GM21576 (cell line): ENCODE measurements around the gene CFH.
"Not testable (repeated sequence)": the region's sequence is repeated elsewhere in the genome, so short reads cannot be mapped to it uniquely, and the experiment has no call there.

Experiments used
- ATAC-seq: cut with Tn5 transposase; IDR thresholded peaks from one replicate; pipeline ENCODE4 v1.9.1; 2021; ENCODE audit warnings: mild to moderate bottlenecking, moderate library complexity; ENCODE audit not compliant: unreplicated experiment

CFH gene

DNA sequence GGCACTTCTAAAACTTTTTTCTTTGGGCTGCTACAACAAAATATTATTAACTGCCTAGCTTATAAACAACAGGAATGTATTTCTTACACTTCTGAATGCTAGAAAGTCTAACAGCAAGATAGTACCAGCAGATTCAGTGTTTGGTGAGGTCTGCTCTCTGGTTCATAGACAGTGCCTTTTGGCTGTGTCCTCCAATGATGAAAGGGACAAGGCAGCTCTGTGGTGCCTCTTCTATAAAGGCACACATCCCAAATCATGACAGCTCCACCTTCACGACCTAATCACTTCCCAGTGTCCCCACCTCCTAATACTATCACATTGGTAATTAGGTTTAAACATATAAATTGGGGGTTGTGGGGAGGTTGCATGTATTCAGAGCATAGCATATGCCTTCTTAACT lies 9.5 kb downstream of the CFH start:
- no peak for ATAC-seq

DNA sequence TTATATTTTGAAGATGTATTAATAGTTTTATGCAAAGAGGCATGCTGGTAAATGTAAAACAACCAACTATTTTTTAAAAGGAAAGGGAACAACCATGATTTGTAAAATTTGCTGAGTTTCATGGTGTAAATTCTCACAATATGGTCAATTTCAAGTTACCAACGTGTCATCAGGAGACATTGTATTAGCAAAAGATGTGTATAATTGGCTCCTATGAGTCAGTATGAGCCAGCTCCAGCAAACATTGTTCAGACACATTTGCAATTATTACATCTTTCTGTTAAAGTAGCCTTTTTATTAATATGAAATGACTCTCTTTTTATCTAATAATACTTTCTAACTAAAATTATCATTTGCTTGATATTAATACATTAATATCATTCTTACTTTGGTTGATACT lies 15.3 kb downstream of the CFH start:
- no peak for ATAC-seq

DNA sequence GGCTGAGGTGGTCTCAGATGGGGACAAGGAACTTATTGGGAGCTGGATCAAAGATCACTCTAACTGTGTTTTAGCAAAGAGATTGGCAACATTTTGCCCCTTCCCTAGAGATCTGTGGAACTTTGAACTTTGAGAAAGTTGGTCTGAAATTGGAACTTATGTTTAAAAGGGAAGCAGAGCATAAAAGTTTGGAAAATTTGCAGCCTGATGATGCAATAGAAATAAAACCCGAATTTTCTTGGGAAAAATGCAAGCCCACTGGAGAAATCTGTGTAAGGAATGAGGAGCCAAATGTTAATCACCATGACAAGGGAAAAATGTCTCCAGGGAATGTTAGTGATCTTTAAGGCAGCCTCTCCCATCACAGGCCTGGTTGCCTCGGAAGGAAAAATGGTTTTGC lies 17.2 kb downstream of the CFH start:
- no peak for ATAC-seq

DNA sequence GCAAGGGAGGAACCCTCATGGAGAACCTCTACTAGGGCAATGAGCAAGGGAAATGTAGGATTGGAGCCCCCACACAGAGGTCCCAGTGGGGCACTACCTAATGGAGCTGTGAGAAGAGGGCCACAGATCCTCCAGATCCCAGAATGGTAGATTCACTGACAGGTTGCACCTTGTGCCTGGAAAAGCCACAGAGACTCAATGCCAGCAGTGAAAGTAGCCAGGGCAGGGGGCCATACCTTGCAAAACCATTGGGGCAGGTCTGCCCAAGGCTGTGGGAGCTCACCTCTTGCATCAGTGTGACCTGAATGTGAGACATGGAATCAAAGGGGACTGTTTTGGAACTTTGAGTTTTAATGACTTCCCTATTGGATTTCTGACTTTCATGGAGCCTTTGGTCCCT lies 17.9 kb downstream of the CFH start:
- ATAC-seq: no peak

DNA sequence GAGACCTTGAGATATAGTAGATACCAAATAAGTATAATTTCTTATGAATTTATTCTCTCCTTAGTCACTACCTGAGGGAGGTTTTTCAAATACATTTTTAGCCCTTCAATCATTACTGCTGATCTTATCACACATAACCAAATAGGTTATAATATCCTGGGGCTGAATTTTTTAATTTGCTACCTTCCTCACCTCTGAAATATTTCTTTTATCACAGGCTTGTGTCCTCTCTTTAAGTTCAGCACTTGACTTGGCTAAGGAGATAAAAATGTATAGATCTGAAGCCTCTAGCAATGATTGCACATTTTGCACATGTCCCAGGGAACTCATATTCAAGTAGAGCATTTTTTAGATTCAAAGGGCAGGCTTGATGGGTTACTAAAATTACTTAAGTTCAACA lies 23.1 kb downstream of the CFH start:
- no peak for ATAC-seq

DNA sequence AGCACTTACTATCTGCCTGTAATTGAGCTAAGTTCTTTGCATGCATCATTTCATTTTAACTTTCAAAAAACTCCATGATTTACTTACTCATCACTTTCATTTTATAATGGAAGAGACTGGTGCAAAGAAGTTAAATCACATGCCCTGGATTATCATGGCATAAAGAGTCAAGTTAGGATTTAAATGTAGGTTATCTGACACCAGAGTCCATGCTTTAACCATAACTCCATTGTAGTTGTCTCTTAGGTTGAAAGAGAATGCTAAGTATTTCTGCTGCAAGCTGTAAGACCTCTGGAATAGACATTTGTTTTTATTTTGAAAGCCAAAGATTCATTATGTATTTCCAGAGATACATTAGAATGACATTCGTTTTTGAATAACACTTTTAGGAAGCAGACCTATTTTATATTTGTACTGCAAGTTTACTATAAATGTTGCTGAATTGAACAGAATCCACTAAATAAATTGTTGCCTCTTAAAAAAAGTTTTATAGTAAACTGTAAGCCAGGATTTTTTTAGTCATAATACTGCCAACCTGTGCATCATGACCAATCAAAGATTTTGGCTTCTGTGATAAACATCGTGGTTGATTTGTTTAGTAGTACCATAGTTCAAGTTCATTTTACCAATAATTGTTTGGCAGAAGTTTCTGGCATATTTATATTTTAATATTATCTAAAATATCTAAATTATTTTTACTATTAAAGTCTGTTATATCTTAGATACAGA lies 26.1 kb downstream of the CFH start:
- ATAC-seq: no peak

DNA sequence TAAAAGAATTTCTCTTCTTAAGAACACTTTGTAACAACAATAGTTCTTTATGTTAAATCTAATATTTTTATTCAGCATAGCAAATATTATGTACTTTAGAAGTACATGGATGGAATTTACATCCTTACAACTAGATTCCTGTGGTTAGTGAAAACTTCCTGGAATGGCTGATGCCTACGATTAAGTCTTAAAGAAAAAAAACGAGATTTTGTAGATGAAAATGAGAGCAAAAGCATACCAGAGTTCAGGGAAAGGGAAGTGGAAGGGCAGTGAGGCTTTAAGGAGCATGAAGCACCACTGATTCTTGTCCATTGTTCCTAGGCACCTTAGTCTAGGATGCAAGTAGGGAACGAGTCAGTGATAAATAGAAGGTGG lies 26.7 kb downstream of the CFH start:
- no peak for ATAC-seq

DNA sequence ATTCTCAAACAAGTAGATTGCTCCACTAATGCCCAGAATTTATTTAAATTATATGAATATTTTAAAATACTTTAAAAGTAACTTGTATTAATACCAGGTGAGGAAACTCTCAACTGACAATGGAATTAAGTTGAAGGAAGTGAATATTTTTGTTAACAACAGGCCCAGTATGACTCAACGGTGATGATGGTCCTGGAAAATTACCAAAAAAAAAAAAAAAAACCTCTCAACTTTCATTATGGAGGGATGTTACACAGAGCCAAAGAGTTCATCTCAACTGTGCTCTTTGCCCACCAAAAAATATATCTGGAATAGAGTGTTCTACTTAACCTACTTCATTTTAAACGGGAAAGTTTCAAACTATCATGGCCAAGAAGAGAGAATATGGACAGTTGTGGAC lies 28.3 kb downstream of the CFH start:
- no peak for ATAC-seq

DNA sequence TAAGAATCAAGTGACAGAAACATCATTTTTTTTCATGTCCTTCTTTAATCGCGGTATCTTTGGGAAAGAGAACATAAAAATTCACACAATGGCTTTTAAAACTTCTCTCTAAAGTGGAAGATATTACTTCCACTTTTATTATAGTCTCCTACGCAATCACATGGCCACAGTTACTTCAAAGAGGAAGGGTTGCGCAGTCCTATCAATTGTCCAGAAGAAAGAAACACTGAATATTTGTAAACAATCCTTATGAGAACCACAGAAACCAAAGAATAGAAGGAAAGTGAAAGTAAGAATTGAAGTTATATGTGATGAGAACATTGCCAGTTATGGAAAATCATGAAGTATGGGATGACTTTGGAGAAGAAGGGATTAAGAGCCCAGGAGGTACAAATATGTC lies 32.6 kb downstream of the CFH start:
- no peak for ATAC-seq

DNA sequence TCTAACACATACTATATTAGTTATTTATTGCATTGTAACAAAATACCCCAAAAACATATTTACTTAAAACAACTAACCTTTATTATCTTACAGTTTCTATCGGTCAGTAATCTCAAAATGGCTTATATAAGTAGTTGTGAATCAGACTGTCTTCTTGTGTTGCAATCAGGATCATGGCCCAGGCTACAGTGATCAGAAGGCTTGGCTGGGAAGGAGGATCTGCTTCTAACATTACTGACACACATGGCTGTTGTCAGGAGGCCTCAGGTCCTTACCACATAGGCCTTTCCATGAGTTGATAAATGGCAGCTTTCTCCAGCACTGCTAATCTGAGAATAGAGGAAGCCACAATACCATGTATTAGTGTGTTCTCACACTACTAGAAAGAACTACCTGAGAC lies 33.7 kb downstream of the CFH start:
- no peak for ATAC-seq

DNA sequence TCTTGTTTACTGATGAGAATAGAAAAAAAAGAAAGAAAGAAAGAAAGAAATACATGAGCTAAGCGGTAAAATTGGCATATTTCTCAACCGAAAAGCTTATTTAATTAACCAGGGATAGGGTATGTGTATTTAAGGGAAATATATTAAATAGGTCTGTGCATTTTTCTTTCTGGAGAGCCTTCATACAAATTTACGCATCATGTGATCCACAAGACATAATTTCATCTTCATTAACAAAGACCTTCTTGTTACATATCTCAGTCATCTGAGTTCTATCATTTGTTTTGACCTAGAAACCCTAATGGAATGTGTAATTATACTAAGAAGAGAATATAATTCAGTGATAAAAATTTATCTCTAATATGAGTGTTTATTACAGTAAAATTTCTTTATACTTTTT lies 37.2 kb downstream of the CFH start:
- ATAC-seq: no peak

DNA sequence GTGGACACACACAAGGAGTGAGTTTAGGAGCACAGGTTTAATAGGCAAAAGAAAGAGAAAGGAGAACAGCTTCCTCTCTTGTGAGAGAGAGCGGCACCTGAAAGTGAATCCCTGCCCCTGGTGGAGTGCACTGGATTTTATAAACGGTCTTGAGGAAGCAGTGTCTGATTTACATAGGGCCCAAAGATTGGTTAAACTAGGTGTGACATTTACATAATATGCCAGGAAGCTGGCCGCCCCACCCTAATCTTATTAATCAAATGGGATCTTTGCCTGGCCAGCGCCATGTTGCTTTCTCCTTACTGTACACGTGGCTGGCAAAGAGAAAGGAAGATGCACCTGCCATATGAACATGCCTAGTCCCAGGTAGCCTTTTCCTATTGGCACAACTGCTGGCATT lies 38.7 kb downstream of the CFH start:
- ATAC-seq: no peak

DNA sequence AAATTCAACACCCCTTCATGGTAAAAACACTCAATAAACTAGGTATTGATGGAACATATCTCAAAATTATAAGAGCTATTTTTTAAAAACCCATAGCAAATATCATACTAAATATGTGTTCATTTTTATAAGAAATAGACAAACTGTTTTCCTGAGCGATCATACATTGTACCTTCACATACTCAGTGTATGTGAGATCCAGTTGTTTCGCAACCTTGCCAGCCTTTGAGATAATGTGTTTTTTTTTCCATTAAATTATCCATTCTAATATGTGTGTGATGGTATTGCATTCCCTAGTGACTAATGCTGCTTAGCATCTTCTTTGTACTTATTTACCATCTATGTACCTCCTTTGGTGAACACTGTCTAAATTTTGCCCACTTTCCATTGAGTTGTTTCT lies 47.1 kb downstream of the CFH start:
- ATAC-seq: no peak

DNA sequence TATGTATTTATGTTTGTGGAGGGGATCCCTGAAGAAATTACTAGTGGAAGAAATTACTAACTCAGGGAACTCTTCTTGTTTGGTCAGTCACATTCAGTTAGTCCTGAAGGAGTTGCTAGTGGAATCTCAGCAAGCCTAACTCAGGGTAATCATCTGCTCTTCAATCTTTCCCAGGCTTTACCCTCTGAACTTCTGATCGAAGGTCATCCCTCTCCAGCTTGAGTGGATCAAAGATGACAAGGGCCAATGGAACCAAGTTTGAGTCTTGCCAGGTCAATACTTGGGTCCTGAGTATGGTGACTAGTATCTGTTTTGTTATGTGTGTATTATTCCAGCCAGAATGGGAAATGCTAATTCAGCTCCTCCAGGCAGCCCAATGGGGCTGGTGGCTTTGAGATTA lies 49.3 kb downstream of the CFH start:
- ATAC-seq: no peak

DNA sequence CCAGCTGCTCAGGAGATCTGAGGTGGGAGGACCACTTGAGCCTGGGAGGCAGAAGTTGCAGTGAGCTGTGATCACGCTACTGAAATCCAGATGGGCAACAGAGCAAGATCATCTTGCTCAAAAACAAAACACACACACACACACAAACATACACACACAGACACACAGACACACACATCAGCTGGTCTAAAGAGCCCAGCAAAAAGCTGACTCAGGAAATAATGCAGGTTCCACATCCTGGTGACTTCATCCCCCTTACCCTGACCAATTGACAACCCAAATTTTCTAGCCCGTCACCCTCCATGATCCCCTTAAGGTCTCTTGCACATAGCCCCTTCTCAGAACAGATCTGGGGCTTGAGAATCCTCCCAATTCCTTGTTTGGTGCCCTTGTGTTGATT lies 58.0 kb downstream of the CFH start:
- not testable (repeated sequence) for ATAC-seq

DNA sequence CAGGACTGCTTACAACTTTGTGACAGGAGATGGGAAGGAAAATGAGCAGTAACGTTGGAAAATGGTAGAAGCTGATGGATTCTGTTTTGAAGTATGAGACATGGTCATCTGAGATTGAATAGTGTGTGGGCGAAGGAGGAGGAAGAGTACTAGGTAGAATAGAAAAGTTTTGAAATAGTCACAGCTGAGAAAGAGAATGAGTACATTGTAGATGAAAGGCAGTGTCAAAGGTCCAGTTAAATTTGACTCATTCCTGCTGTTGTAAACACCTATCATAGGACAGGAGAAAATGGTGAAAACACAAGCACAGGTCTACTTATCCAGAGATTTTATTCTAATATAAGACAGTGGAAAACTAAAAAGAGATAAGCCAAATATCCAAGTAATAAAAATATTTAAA lies 66.0 kb downstream of the CFH start:
- no peak for ATAC-seq

DNA sequence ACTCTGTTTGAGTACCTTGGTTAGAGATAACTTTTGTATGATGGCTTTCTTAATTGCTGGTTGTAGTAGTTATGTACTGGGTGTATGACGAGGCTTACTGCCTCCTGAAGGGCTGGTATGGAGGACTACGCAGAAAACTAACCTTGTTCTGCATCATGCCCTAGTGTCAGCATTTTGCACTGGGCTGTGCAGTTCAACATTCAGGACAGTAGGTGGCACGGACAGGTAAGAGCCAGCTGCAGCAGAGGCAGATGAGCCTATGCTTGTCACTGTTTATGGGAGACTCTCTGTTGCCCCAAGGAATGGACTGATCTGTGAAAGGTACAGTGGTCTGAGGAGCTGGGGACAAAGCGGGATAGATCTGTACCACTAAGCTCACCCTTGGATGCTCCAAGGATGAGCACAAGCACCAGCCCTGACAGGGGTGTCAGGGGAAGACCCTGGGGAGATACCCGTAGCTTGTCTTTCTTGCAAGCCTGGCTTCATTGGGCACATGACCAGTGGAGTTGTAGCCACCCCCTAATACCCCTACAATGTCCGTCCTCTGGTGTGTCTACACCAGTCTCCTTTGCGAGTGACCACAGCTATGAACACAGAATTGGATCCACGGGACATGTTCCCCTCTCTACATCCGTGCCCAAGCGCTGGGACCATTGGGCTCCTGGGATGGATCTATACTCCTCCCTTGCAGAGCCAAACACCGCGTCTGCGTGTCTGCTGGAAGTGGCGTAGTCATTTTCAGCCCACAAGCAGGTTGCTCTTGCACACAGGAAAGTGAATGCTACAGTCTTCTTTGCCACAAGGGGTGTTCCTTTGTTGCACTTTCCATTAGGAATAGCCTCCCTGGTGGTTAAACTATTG lies 71.7 kb downstream of the CFH start:
- peak; percentile 99 for ATAC-seq

DNA sequence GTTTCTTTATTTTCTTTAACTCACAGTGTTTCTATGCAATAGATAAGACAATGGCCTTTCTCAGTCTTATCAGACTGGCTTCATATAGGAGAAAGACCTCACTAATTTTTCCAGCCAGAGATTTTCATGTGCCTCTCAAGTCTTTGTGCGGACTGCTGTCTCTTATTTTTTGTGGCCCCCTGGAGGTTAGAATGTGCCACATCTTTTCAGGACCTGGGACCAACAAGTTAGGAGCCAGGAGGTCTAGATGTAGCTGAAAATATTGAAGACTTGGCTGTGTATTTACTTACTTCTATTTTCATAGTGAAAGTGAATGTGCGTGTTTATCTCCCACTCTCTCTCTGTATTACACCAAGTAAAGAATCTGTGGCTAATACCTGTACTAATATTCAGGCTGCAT lies 80.7 kb downstream of the CFH start:
- no peak for ATAC-seq

DNA sequence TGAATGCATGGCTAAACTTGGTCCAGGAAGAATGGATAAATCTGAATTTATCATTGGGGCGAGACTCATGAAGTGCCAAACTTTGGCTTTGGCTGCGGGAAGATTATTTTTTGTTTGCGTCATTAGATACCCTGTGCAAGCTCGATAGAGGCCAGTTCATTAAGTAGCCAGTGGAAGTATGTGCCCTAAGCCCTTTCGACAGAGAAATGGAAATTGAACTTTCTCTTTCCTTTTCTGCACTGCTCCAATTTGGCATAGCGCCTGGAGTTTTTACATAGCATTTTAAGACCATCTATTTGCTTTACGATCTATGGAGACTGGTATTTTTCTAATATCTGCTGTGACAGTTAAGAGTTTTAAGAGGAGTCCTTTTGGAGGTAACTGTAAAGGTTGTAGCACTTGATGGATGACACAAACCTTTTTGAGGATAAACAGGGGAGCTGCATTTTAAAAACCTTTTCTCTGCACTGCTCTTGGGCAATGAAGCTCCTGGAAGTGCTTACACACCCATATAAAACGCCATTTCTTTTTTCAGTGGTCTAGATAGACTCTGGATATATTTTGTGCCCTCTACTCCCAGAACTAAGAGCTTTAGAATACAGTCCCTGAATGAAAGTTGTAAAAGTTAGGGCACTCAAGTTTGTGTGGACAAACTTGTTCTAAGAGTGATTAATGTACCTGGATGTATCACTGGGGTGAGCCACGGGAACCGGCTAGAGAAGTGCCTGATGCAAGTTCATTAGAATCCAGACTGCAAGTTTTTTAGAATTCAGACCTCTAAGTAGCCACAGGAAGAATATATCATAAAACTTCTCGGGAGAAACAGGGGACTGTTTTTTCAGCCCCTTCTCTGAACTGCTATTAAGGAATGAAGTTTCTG lies 81.5 kb downstream of the CFH start:
- no peak for ATAC-seq

DNA sequence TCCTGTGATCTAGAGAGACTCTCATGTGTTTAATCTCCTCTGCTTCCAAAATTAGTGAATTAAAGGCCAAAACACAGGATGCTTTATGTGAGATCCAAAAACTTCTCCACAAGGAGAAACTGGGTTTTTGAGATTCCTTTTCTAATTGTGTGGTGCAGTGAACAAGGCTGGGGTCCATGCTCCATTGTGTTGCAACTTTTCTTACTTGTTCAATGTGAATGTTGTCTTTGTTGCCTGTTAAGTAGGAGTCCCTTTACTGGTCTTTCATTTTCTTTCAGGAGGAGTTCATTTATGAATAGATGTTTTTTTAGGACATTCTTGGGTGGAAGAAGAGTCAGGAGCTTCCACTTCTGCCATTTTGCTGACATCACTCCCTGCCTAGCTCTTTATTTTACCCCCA lies 82.2 kb downstream of the CFH start:
- no peak for ATAC-seq

DNA sequence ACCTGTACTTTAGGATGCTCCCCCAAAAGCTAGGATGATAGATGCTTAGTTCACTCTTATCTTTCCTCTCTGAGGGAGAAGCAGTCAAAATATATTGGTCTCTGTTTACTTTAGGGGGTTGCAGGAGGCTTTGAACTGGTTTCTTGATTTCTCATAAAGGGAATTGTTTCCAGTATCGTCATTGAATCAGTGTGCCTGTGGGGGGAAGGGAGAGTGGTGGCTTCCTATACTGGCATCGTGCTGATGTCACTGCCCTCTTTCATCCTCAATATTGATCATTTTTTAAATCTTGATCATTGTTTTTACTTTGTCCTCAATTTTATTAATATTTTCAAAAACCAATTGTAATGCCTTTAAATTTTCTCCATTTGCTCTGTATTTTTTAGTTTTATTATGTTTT lies 82.6 kb downstream of the CFH start:
- no peak for ATAC-seq

DNA sequence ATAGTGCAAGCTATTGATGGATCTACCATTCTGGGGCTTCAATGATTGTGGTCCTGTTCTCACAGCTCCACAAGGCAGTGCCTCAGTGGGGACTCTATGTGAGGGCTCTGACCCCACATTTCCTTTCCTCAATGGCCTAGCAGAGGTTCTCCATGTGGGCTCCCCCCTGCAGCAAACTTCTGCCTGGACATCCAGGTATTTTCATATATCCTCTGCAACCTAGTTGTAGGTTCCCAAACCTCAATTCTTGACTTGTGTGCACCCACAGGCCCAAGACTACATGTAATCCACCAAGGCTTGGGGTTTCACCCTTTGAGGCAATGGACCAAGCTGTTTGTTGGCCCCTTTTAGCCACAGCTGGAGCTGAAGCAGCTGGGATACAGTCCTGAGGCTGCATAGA lies 86.9 kb downstream of the CFH start:
- no peak for ATAC-seq
